ENCODE measurements around the gene SPATA2L.
"Not testable (repeated sequence)": the region's sequence is repeated elsewhere in the genome, so short reads cannot be mapped to it uniquely, and the experiment has no call there.

SPATA2L gene

GRCh38 chr16:89689142-89689541 lies 12.4 kb downstream of the SPATA2L start:
- DNase-seq, result no peak

GRCh38 chr16:89688395-89688794 lies 13.1 kb downstream of the SPATA2L start:
- DNase-seq, result no peak

- DNase-seq, result no peak
Observed at GRCh38 chr16:89687092-89687940, 14.2 kb downstream of the SPATA2L start.

- DNase-seq, result peak; percentile 46
Observed at GRCh38 chr16:89686520-89687091, 14.9 kb downstream of the SPATA2L start, which contains the start of gene CDK10. TSS of gene CDK10 (plus strand) at chr16:89686689. CDS start at chr16:89686711, 22 bp downstream.

- DNase-seq, result no peak
Observed at GRCh38 chr16:89685916-89686315, 15.6 kb downstream of the SPATA2L start.

GRCh38 chr16:89678258-89678657 lies 23.2 kb downstream of the SPATA2L start:
- DNase-seq, result no peak

GRCh38 chr16:89672177-89672941 lies 29.1 kb downstream of the SPATA2L start:
- no peak for DNase-seq

- DNase-seq, result not testable (repeated sequence)
Observed at GRCh38 chr16:89671565-89671964, 29.9 kb downstream of the SPATA2L start.

- no peak for DNase-seq
Observed at GRCh38 chr16:89670496-89671431, 30.7 kb downstream of the SPATA2L start.

GRCh38 chr16:89669755-89670154 lies 31.8 kb downstream of the SPATA2L start:
- DNase-seq, result no peak

- DNase-seq, result no peak
Observed at GRCh38 chr16:89668790-89669158, 32.7 kb downstream of the SPATA2L start.

GRCh38 chr16:89667633-89668032 lies 33.9 kb downstream of the SPATA2L start:
- DNase-seq, result no peak

GRCh38 chr16:89667000-89667399 lies 34.5 kb downstream of the SPATA2L start:
- DNase-seq, result not testable (repeated sequence)

- not testable (repeated sequence) for DNase-seq
Observed at GRCh38 chr16:89664238-89664637, 37.3 kb downstream of the SPATA2L start.

GRCh38 chr16:89661215-89661614 lies 40.3 kb downstream of the SPATA2L start:
- no peak for DNase-seq

- no peak for DNase-seq
Observed at GRCh38 chr16:89660146-89660545, 41.4 kb downstream of the SPATA2L start.

GRCh38 chr16:89658221-89658879 lies 43.2 kb downstream of the SPATA2L start:
- no peak for DNase-seq

- peak; percentile 85 for DNase-seq
Observed at GRCh38 chr16:89657442-89658220, 43.9 kb downstream of the SPATA2L start, which contains the start of the genes CHMP1A and SPATA33. TSS of gene CHMP1A (minus strand) at chr16:89657708. CDS start at chr16:89657588, 120 bp downstream. TSS of gene SPATA33 (plus strand) at chr16:89657836. CDS start at chr16:89657912, 76 bp downstream.

- DNase-seq, result no peak
Observed at GRCh38 chr16:89656435-89657121, 44.9 kb downstream of the SPATA2L start.

GRCh38 chr16:89655062-89655643 lies 46.4 kb downstream of the SPATA2L start:
- DNase-seq, result no peak
